ENCODE results near the gene TMCO5A.
"Not testable (repeated sequence)": the region's sequence is repeated elsewhere in the genome, so short reads cannot be mapped to it uniquely, and the experiment has no call there.

The TMCO5A gene

GRCh38 chr15:37921527-37922385 lies 12.7 kb upstream of the TMCO5A start:
- H3K4me3 ChIP-seq (ENCODE audit: low read length in 2 of 2): no peak overlapping the region
- H3K36me3 ChIP-seq (ENCODE audit: control insufficient read depth in 2 of 2, insufficient read depth in 2 of 2, low read length in 2 of 2): no peaks in the 10 kb centered on the region
- H3K9ac ChIP-seq (ENCODE audit: low read length in 2 of 2): no peak overlapping the region
- H3K4me1 ChIP-seq (ENCODE audit: control insufficient read depth, insufficient read depth, low read length): no peaks in the 10 kb centered on the region
- H3K27ac ChIP-seq (ENCODE audit: low read length): no peak overlapping the region
- H3K9me3 ChIP-seq (ENCODE audit: control insufficient read depth in 2 of 2, low read length in 2 of 2): no peaks in the 10 kb centered on the region
- no peaks in the 10 kb centered on the region for H3K27me3 ChIP-seq (ENCODE audit: control insufficient read depth in 1 of 2, insufficient read depth in 2 of 2, low read length in 2 of 2)

GRCh38 chr15:37926136-37926535 lies 8.3 kb upstream of the TMCO5A start:
- no peaks in the 10 kb centered on the region for H3K4me1 ChIP-seq (ENCODE audit: control insufficient read depth, insufficient read depth, low read length)
- H3K9me3 ChIP-seq (ENCODE audit: control insufficient read depth in 2 of 2, low read length in 2 of 2): no peaks in the 10 kb centered on the region
- no peaks in the 10 kb centered on the region for H3K27me3 ChIP-seq (ENCODE audit: control insufficient read depth in 1 of 2, insufficient read depth in 2 of 2, low read length in 2 of 2)
- H3K36me3 ChIP-seq (ENCODE audit: control insufficient read depth in 2 of 2, insufficient read depth in 2 of 2, low read length in 2 of 2): no peaks in the 10 kb centered on the region
- H3K9ac ChIP-seq (ENCODE audit: low read length in 2 of 2): no peak overlapping the region
- no peak overlapping the region for H3K4me3 ChIP-seq (ENCODE audit: low read length in 2 of 2)
- H3K27ac ChIP-seq (ENCODE audit: low read length): no peak overlapping the region

GRCh38 chr15:37929238-37929637 lies 5.2 kb upstream of the TMCO5A start:
- H3K27ac ChIP-seq (ENCODE audit: low read length): no peak overlapping the region
- no peaks in the 10 kb centered on the region for H3K9me3 ChIP-seq (ENCODE audit: control insufficient read depth in 2 of 2, low read length in 2 of 2)
- H3K9ac ChIP-seq (ENCODE audit: low read length in 2 of 2): no peak overlapping the region
- H3K36me3 ChIP-seq (ENCODE audit: control insufficient read depth in 2 of 2, insufficient read depth in 2 of 2, low read length in 2 of 2): no peaks in the 10 kb centered on the region
- no peaks in the 10 kb centered on the region for H3K27me3 ChIP-seq (ENCODE audit: control insufficient read depth in 1 of 2, insufficient read depth in 2 of 2, low read length in 2 of 2)
- H3K4me3 ChIP-seq (ENCODE audit: low read length in 2 of 2): no peak overlapping the region
- H3K4me1 ChIP-seq (ENCODE audit: control insufficient read depth, insufficient read depth, low read length): no peaks in the 10 kb centered on the region

GRCh38 chr15:37931321-37931720 lies 3.1 kb upstream of the TMCO5A start:
- Histone ChIP-seq H3K36me3 (ENCODE audit: control insufficient read depth in 2 of 2, insufficient read depth in 2 of 2, low read length in 2 of 2) (no peaks in the 10 kb centered on the region), H3K9ac (ENCODE audit: low read length in 2 of 2) (no peak overlapping the region), H3K4me3 (ENCODE audit: low read length in 2 of 2) (no peak overlapping the region), H3K27me3 (ENCODE audit: control insufficient read depth in 1 of 2, insufficient read depth in 2 of 2, low read length in 2 of 2) (no peaks in the 10 kb centered on the region), H3K4me1 (ENCODE audit: control insufficient read depth, insufficient read depth, low read length) (no peaks in the 10 kb centered on the region), H3K27ac (ENCODE audit: low read length) (no peak overlapping the region), H3K9me3 (ENCODE audit: control insufficient read depth in 2 of 2, low read length in 2 of 2) (no peaks in the 10 kb centered on the region)

GRCh38 chr15:37931868-37932267 lies 2.6 kb upstream of the TMCO5A start:
- no peak overlapping the region for H3K9ac ChIP-seq (ENCODE audit: low read length in 2 of 2)
- H3K27me3 ChIP-seq (ENCODE audit: control insufficient read depth in 1 of 2, insufficient read depth in 2 of 2, low read length in 2 of 2): no peaks in the 10 kb centered on the region
- H3K4me1 ChIP-seq (ENCODE audit: control insufficient read depth, insufficient read depth, low read length): no peaks in the 10 kb centered on the region
- H3K27ac ChIP-seq (ENCODE audit: low read length): no peak overlapping the region
- no peaks in the 10 kb centered on the region for H3K9me3 ChIP-seq (ENCODE audit: control insufficient read depth in 2 of 2, low read length in 2 of 2)
- H3K36me3 ChIP-seq (ENCODE audit: control insufficient read depth in 2 of 2, insufficient read depth in 2 of 2, low read length in 2 of 2): no peaks in the 10 kb centered on the region
- H3K4me3 ChIP-seq (ENCODE audit: low read length in 2 of 2): no peak overlapping the region

DNA sequence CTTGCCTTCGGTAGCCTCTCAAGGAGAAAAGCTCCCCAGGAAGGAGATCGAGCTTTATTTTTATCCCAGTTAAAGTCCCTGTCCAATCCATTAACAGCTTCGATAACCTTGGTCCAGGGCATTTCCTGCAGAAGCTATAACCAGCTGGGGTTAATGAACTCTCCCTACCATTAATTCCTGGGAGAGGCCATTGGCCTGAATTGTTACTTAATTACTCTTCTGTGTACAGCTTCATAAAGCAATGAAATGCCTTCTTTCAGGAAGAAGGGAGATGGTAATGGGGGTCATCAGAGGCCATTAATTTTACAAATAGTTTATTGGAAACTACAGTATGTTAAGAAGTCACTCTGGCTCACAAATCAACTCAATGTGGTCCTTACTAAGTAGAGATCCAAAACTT lies 1.9 kb upstream of the TMCO5A start:
- no peaks in the 10 kb centered on the region for H3K27me3 ChIP-seq (ENCODE audit: control insufficient read depth in 1 of 2, insufficient read depth in 2 of 2, low read length in 2 of 2)
- no peak overlapping the region for H3K9ac ChIP-seq (ENCODE audit: low read length in 2 of 2)

DNA sequence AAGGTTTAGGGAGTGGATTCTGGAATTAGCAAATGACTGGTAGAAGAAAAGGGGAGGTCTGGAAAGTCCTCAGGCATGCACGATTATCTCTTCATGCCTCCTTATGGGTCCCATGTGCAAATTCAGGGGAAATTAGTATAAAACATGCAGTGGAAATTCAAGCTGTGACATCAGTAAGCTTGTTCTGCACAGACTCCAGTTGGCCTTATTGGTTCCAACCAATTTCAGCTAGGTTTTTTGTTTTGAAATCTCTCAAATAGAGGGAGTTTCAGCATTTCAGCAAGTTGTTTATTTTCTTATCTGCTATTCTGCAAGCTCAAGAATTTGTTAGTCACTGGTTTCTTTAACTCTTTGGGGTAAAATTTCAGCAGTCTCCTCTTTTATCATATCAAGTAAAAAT lies 774 bp upstream of the TMCO5A start:
- Histone ChIP-seq H3K27me3 (ENCODE audit: control insufficient read depth in 1 of 2, insufficient read depth in 2 of 2, low read length in 2 of 2) (no peaks in the 10 kb centered on the region), H3K27ac (ENCODE audit: low read length) (no peak overlapping the region), H3K9ac (ENCODE audit: low read length in 2 of 2) (no peak overlapping the region), H3K36me3 (ENCODE audit: control insufficient read depth in 2 of 2, insufficient read depth in 2 of 2, low read length in 2 of 2) (no peaks in the 10 kb centered on the region), H3K9me3 (ENCODE audit: control insufficient read depth in 2 of 2, low read length in 2 of 2) (no peaks in the 10 kb centered on the region), H3K4me3 (ENCODE audit: low read length in 2 of 2) (no peak overlapping the region), H3K4me1 (ENCODE audit: control insufficient read depth, insufficient read depth, low read length) (no peaks in the 10 kb centered on the region)

More for the DNA sequence above, 1.9 kb upstream of the TMCO5A start:
- H3K36me3 ChIP-seq (ENCODE audit: control insufficient read depth in 2 of 2, insufficient read depth in 2 of 2, low read length in 2 of 2): no peaks in the 10 kb centered on the region
- no peaks in the 10 kb centered on the region for H3K9me3 ChIP-seq (ENCODE audit: control insufficient read depth in 2 of 2, low read length in 2 of 2)
- H3K4me1 ChIP-seq (ENCODE audit: control insufficient read depth, insufficient read depth, low read length): no peaks in the 10 kb centered on the region
- no peak overlapping the region for H3K4me3 ChIP-seq (ENCODE audit: low read length in 2 of 2)
- H3K27ac ChIP-seq (ENCODE audit: low read length): no peak overlapping the region

DNA sequence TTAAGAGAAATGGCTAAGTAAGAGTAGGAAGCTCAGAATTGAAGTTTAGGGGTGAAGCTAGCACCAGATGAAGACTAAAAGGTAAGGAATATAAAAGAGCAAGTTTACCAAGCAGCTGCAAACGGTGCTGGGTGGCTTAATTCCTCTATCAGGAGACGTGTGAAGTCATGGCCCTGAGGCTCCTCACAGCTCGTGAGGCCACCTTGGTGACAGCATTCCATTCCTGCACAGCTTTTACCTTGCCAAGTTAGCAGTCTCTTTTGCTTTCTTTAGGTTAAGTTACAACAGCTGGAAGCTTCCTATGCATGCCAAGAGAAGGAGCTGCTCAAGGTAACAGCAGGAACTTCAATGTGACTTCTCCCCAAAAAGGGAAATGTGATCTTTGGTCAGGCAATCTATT lies 6.4 kb downstream of the TMCO5A start:
- Histone ChIP-seq H3K27ac (ENCODE audit: low read length) (no peak overlapping the region), H3K9ac (ENCODE audit: low read length in 2 of 2) (no peak overlapping the region), H3K4me1 (ENCODE audit: control insufficient read depth, insufficient read depth, low read length) (no peaks in the 10 kb centered on the region), H3K36me3 (ENCODE audit: control insufficient read depth in 2 of 2, insufficient read depth in 2 of 2, low read length in 2 of 2) (no peaks in the 10 kb centered on the region), H3K9me3 (ENCODE audit: control insufficient read depth in 2 of 2, low read length in 2 of 2) (no peaks in the 10 kb centered on the region), H3K27me3 (ENCODE audit: control insufficient read depth in 1 of 2, insufficient read depth in 2 of 2, low read length in 2 of 2) (no peaks in the 10 kb centered on the region), H3K4me3 (ENCODE audit: low read length in 2 of 2) (no peak overlapping the region)

DNA sequence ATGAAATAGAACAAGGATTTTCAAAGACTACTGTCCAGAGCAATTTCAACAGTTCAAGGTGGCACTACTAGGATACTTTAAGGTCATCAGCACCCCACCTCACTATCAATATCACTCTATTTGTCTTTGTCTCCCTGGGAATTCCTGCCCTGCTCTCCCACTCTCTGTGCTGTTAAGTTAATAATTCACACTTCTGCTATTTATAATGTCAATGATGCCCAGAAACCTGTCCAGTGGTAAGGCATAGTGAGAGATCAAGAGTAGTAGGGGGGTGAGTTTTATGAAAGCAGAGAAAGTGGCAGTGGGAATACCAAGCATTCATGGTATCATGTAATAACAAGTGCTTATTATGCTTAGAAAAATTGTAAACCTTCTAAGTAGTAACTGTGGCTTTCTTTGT lies 7.3 kb downstream of the TMCO5A start:
- H3K9me3 ChIP-seq (ENCODE audit: control insufficient read depth in 2 of 2, low read length in 2 of 2): no peaks in the 10 kb centered on the region
- H3K27ac ChIP-seq (ENCODE audit: low read length): no peak overlapping the region
- no peaks in the 10 kb centered on the region for H3K4me1 ChIP-seq (ENCODE audit: control insufficient read depth, insufficient read depth, low read length)
- H3K27me3 ChIP-seq (ENCODE audit: control insufficient read depth in 1 of 2, insufficient read depth in 2 of 2, low read length in 2 of 2): no peaks in the 10 kb centered on the region
- H3K36me3 ChIP-seq (ENCODE audit: control insufficient read depth in 2 of 2, insufficient read depth in 2 of 2, low read length in 2 of 2): no peaks in the 10 kb centered on the region
- no peak overlapping the region for H3K4me3 ChIP-seq (ENCODE audit: low read length in 2 of 2)
- H3K9ac ChIP-seq (ENCODE audit: low read length in 2 of 2): no peak overlapping the region

DNA sequence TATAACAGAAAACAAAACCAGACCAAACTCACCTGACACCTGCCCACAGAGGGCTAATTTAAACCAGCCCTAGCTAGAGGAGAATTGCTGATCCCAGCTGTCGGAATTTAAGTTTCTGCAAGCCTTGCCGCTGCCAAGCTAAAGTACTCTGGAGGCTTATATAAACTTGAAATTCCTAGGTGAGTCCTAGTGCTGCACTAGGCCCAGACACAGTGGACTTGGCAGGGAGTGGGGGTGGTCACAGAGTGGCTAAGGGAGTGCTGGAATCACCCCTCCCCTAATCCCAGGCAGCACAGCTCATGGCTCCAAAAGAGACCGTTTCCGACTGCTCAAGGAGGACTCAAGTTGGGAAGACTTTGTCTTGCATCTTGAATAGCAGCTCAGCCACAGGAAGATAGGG lies 17.6 kb downstream of the TMCO5A start:
- H3K9me3 ChIP-seq (ENCODE audit: control insufficient read depth in 2 of 2, low read length in 2 of 2): no peaks in the 10 kb centered on the region
- H3K27ac ChIP-seq (ENCODE audit: low read length): no peak overlapping the region
- no peak overlapping the region for H3K9ac ChIP-seq (ENCODE audit: low read length in 2 of 2)
- no peaks in the 10 kb centered on the region for H3K27me3 ChIP-seq (ENCODE audit: control insufficient read depth in 1 of 2, insufficient read depth in 2 of 2, low read length in 2 of 2)
- no peak overlapping the region for H3K4me3 ChIP-seq (ENCODE audit: low read length in 2 of 2)
- H3K4me1 ChIP-seq (ENCODE audit: control insufficient read depth, insufficient read depth, low read length): no peaks in the 10 kb centered on the region
- H3K36me3 ChIP-seq (ENCODE audit: control insufficient read depth in 2 of 2, insufficient read depth in 2 of 2, low read length in 2 of 2): no peaks in the 10 kb centered on the region

- not testable (repeated sequence) for H3K4me3 ChIP-seq (ENCODE audit: low read length in 2 of 2); H3K36me3 ChIP-seq (ENCODE audit: control insufficient read depth in 2 of 2, insufficient read depth in 2 of 2, low read length in 2 of 2); H3K4me1 ChIP-seq (ENCODE audit: control insufficient read depth, insufficient read depth, low read length); H3K27me3 ChIP-seq (ENCODE audit: control insufficient read depth in 1 of 2, insufficient read depth in 2 of 2, low read length in 2 of 2); H3K9ac ChIP-seq (ENCODE audit: low read length in 2 of 2); H3K27ac ChIP-seq (ENCODE audit: low read length); H3K9me3 ChIP-seq (ENCODE audit: control insufficient read depth in 2 of 2, low read length in 2 of 2)
These were observed 26.3 kb downstream of the TMCO5A start for GRCh38 chr15:37960742-37961141.
